Mucosa of descending colon (tissue), 3 donors: ENCODE data around the gene HSPG2. TPM values are rescaled to one million over a fixed set of nuclear protein-coding genes. Genes with fewer than 3 reads are reported as not detected.

Source experiments
- ATAC-seq: fragments of 200-7000 bp; cut with Tn5 transposase; one replicate; pipeline ENCODE4 v1.9.1; 2020; ENCODE audit warnings: mild to moderate bottlenecking, moderate library complexity
- DNase-seq, 3 donors: peaks; one replicate each; pipeline ENCODE4 v3.0.0-alpha.2; 2020
- H3K36me3 ChIP-seq: fragments of 200-600 bp; one replicate; pipeline ENCODE4 v1.8.0; 2021; ENCODE audit warnings: low read depth, mild to moderate bottlenecking
- H3K4me1 ChIP-seq: fragments of 200-600 bp; one replicate; pipeline ENCODE4 v1.8.0; 2021; ENCODE audit warnings: low read depth, mild to moderate bottlenecking
- H3K4me3 ChIP-seq: fragments of 200-600 bp; one replicate; pipeline ENCODE4 v1.8.0; 2021; ENCODE audit warnings: mild to moderate bottlenecking
- H3K9me3 ChIP-seq: fragments of 200-600 bp; one replicate; pipeline ENCODE4 v1.8.0; 2021; ENCODE audit warnings: mild to moderate bottlenecking
- intact Hi-C, 2 donors: fragments of 100-400 bp; cut with DNase I in 1 of 2; cut with micrococcal nuclease in 1 of 2; formaldehyde crosslinking; loops; one replicate each; pipeline versions ENCODE4 v1.11.0 to v1.11.1; 2022; cut with DNase I, micrococcal nuclease
- total RNA-seq, 3 donors: library from RNA; stranded (reverse); fragmentation: NEBNext Ultra II Directional in 2 of 3; extraction: Animal tissue kit (Norgen Biotek cat#: 25700) in 2 of 3; gene quantifications; one replicate each; pipeline versions ENCODE4 v1.2.1 to v1.2.4, GENCODE V29; 2021 to 2023
- TF ChIP-seq, protein P1 (sequence below): fragments of 200-600 bp; IDR thresholded peaks from one replicate; pipeline ENCODE4 v1.8.0; 2022; ENCODE audit warnings: antibody characterized with exemption, mild to moderate bottlenecking
- donor health status: DM: no; HTN: no; CAD: no; lungs with moderate emphysema.
- donor health status: DM: no; HTN: no; CAD: no.
- donor health status: DM: no; HTN: yes; CAD: no.

The HSPG2 gene
- total RNA-seq, 3 donors from 2014 or later, result 142 to 436 (median 197) TPM

DNA sequence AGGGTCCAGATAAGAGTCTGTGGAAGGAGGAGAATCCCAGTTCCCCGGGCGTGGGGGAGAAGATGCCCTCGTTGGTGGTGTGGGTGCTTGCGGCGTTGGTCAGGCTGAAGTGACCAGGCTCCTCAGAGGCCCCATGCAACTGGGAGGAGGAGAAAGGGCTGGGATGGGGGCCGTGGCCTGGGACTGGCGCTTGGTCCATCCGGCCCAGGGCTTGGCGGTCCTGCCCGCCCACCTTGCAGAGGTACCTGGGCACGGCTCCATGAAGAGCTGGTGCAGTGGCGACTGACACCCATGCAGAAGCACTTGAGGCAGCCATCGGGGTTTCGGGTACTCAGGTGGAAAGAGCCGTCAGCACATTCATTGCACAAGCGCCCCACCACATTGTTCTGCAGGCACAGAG, 60.8 kb downstream of the HSPG2 start:
- no peak overlapping the region for H3K4me3 ChIP-seq
- peaks cover 5% of the 10 kb centered on the region for H3K36me3 ChIP-seq
- TF ChIP-seq, protein P1, sequence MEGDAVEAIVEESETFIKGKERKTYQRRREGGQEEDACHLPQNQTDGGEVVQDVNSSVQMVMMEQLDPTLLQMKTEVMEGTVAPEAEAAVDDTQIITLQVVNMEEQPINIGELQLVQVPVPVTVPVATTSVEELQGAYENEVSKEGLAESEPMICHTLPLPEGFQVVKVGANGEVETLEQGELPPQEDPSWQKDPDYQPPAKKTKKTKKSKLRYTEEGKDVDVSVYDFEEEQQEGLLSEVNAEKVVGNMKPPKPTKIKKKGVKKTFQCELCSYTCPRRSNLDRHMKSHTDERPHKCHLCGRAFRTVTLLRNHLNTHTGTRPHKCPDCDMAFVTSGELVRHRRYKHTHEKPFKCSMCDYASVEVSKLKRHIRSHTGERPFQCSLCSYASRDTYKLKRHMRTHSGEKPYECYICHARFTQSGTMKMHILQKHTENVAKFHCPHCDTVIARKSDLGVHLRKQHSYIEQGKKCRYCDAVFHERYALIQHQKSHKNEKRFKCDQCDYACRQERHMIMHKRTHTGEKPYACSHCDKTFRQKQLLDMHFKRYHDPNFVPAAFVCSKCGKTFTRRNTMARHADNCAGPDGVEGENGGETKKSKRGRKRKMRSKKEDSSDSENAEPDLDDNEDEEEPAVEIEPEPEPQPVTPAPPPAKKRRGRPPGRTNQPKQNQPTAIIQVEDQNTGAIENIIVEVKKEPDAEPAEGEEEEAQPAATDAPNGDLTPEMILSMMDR, result no peak
- no peaks in the 10 kb centered on the region for H3K4me1 ChIP-seq
- no peak for DNase-seq
- H3K9me3 ChIP-seq, result no peaks in the 10 kb centered on the region
- ATAC-seq, result no peak
- intact Hi-C loops, result no loop called here

DNA sequence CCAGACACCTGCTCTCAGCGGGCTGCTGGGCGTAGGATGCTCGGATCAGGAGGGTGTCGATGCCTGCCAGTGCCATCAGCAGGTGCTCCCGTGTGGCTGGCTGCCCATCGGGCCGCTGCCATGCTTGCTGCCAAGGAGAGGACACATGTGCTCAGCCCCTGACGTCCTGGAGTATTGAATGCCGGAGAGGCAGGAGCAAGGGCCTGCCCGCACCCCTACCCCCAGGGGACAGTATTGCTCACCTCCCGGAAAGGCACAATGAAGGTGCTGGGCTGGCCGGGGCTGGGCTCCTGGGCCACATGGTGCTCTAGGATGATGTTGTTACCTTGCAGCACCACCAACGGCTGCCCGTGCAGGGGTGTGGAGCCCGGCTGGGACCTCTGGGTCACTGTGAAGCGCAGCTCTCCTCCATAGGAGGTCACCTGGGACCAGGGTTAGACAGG, 61.5 kb downstream of the HSPG2 start:
- TF ChIP-seq, protein P1, result no peak
- intact Hi-C loops, result no loop called here
- H3K4me1 ChIP-seq, result no peaks in the 10 kb centered on the region
- no peak overlapping the region for H3K4me3 ChIP-seq
- DNase-seq (no peak), ATAC-seq (peak; percentile 6)
- H3K36me3 ChIP-seq, result peaks cover 5% of the 10 kb centered on the region
- H3K9me3 ChIP-seq, result no peaks in the 10 kb centered on the region

DNA sequence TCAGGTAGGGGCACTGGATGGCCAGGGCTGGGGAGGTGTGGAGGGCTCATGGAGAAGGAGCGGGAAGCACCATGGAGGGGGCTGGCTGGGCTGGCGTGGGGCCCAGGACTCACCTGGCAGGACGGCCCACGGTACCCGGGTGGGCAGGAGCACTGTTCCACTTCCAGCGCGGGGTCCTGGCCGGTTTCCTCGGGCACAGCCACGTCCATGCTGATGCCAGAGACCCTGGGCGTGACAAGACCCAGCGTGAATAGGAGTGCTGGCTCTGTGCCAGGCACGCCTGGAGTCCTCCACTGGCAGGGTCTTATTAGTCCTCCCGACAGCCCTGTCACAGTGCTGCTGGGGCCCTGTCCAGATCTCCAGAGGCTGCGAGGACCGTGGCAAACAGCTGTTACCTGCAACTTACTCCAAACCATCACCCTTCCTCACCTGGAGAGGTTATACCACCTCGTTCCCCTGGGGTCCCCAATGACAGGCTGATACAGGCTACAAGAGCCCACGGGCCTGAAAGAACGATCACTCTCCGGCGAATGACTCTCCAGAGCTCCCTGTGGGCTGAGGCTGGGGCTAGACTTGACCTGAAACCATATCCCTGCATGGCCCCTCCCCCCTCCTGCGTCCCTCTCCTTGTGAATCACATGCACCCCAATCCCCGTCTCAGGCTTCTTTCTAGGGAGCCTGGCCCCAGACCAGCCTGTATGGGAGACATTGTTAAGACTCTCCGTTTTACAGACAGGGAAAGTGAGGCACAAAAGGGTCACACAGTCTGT, 62.1 kb downstream of the HSPG2 start:
- intact Hi-C loops, result no loop called here
- peak in 1 of 3 donors; percentile 50 for DNase-seq
- Histone ChIP-seq H3K36me3 (peaks cover 5% of the 10 kb centered on the region), H3K4me3 (no peak overlapping the region), H3K4me1 (peaks cover 2% of the 10 kb centered on the region), H3K9me3 (no peaks in the 10 kb centered on the region)
- ATAC-seq, result no peak
- TF ChIP-seq, protein P1, result no peak

DNA sequence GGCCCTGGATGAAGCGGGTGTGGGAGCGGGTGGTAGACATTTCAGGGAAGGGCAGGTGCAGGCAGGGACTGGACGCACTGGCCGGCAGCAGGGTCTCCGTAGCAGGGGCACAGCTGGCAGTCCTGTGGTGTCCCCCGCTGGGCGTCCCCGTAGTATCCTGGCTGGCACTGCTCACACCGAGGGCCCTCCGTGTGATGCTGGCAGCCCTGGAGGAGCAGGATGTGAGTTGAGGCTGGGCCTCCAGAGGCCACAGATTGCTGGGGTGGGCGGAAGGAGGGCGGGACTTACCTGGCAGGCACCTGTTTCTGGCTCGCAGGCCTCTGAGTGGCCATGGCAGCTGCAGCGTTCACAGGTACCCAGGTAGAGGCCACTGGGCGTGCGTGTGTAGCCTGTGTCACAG, 62.8 kb downstream of the HSPG2 start:
- Histone ChIP-seq H3K36me3 (peaks cover 5% of the 10 kb centered on the region), H3K9me3 (no peaks in the 10 kb centered on the region), H3K4me3 (no peak overlapping the region), H3K4me1 (peaks cover 2% of the 10 kb centered on the region)
- no peak for ATAC-seq
- TF ChIP-seq, protein P1, result no peak
- intact Hi-C loops, result no loop called here
- DNase-seq, result no peak

DNA sequence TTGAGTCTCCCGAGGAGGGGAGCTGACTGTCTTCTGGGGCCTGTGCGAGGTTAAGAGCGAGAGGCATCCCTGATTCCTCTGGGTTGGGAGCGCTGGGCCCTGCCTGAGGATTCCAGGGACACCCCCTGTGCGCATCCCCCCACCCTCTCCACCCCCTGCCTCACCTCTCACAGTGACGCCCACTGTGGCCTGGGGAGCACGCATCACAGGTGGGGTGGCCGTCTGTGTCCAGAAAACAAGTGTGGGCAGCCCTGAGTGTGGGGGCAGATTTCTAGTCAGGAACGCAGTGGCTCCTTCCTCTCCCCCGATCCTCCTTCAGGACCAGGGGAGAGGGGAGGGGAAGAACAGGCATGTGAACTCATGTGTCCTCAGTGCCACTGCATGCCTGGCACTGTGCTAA, 63.3 kb downstream of the HSPG2 start:
- Histone ChIP-seq H3K36me3 (peaks cover 2% of the 10 kb centered on the region), H3K9me3 (no peaks in the 10 kb centered on the region), H3K4me1 (peaks cover 2% of the 10 kb centered on the region), H3K4me3 (no peak overlapping the region)
- DNase-seq (no peak), ATAC-seq (no peak)
- intact Hi-C loops, result no loop called here
- TF ChIP-seq, protein P1, result no peak
